Measurements from ENCODE around the gene PDPR.
"Not testable (repeated sequence)": the region's sequence is repeated elsewhere in the genome, so short reads cannot be mapped to it uniquely, and the experiment has no call there.

- TF ChIP-seq CTCF (IDR thresholded peaks at IDR 0.05; ENCODE audit: insufficient read depth, low read length); REST (IDR thresholded peaks at IDR 0.05; ENCODE audit: insufficient replicate concordance, low read depth); POLR2AphosphoS5 (IDR thresholded peaks at IDR 0.05; ENCODE audit: low read depth): not testable (repeated sequence)
Measured at GRCh38 chr16:70126226-70126625, 12.1 kb downstream of the PDPR start.

Measured in HL-60 (cell line).